BLaER1 treated with 17β-estradiol and CSF1 and Interleukin-3, amounts not matched to agents 10 nM and 100 nM (cell line): ENCODE measurements around the gene SF3B6.
"Not testable (repeated sequence)": the region's sequence is repeated elsewhere in the genome, so short reads cannot be mapped to it uniquely, and the experiment has no call there.

Source experiments
- H3K27ac ChIP-seq, 11 experiments: shearing (Covaris generic); formaldehyde crosslinking; 2 replicates each; pipeline ENCODE4 v1.8.1; 2022
- H3K27me3 ChIP-seq, 11 experiments: shearing (Covaris generic); formaldehyde crosslinking; 2 replicates each; pipeline ENCODE4 v1.8.1; 2022
- H3K36me3 ChIP-seq, 11 experiments: shearing (Covaris generic); formaldehyde crosslinking; 2 replicates each; pipeline ENCODE4 v1.8.1; 2022
- H3K4me1 ChIP-seq, 10 experiments: shearing (Covaris generic); formaldehyde crosslinking; 2 replicates each; pipeline ENCODE4 v1.8.1; 2022
- H3K4me2 ChIP-seq, 11 experiments: shearing (Covaris generic); formaldehyde crosslinking; 2 replicates each; pipeline ENCODE4 v1.8.1; 2022
- H3K4me3 ChIP-seq, 10 experiments: shearing (Covaris generic); formaldehyde crosslinking; 2 replicates each; pipeline ENCODE4 v1.8.1; 2022
- H3K9ac ChIP-seq, 11 experiments: shearing (Covaris generic); formaldehyde crosslinking; 2 replicates each; pipeline ENCODE4 v1.8.1; 2022
- H3K9me3 ChIP-seq, 11 experiments: shearing (Covaris generic); formaldehyde crosslinking; replicated peaks in 1 of 11; 2 replicates each; pipeline ENCODE4 v1.8.1; 2022
- H4K20me1 ChIP-seq, 11 experiments: shearing (Covaris generic); formaldehyde crosslinking; 2 replicates each; pipeline ENCODE4 v1.8.1; 2022
- Cebpa-rat ChIP-seq, 11 experiments: shearing (Covaris generic); IDR thresholded peaks; 2 replicates each; pipeline ENCODE4 v1.8.1; 2022

SF3B6 gene

DNA sequence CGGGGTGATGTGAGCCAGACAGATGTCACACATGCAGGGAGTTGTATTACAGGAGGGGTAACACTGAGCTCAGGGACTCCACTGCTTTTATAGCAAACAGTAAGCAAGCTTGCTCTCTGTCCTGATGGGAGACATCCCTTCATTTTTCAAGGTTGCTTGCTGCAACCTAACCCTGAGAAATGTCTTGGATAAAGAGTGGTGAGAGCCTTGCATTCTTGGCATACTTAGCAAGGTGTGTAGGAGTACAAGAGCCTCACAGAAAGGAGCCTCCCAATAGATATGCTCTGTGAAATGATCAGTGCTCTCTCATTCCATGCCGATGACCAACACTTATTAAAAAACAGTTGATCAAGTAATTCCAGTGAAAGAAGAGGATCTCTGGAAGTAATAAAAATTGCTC is 38.9 kb upstream of the SF3B6 start:
- no peak overlapping the region for H3K9ac ChIP-seq
- no peak overlapping the region for H3K4me3 ChIP-seq
- H3K4me1 ChIP-seq, result peaks cover 0 to 8% (median 0%) of the 10 kb centered on the region in 10 experiments; a peak in 2 of 20 replicates
- H3K27ac ChIP-seq, result no peak overlapping the region
- no peaks in the 10 kb centered on the region for H3K27me3 ChIP-seq
- no peak overlapping the region for H3K4me2 ChIP-seq
- TF ChIP-seq Cebpa-rat (IDR thresholded peaks at IDR 0.05), result no peak
- peaks cover 0 to 31% (median 10%) of the 10 kb centered on the region in 11 experiments; a peak in 13 of 22 replicates for H3K36me3 ChIP-seq
- peaks cover 0 to 15% (median 11%) of the 10 kb centered on the region in 11 experiments; a peak in 10 of 22 replicates for H3K9me3 ChIP-seq
- no peaks in the 10 kb centered on the region for H4K20me1 ChIP-seq

GRCh38 chr2:24111407-24111901 is 35.3 kb upstream of the SF3B6 start:
- Histone ChIP-seq H3K27me3 (no peaks in the 10 kb centered on the region), H3K9me3 (peaks cover 19 to 45% (median 35%) of the 10 kb centered on the region in 11 experiments), H3K4me1 (no peaks in the 10 kb centered on the region), H3K4me3 (no peak overlapping the region), H3K9ac (no peak overlapping the region), H3K27ac (no peak overlapping the region), H3K36me3 (peaks cover 0 to 35% (median 12%) of the 10 kb centered on the region in 11 experiments; a peak in 13 of 22 replicates), H3K4me2 (no peak overlapping the region), H4K20me1 (no peaks in the 10 kb centered on the region)
- TF ChIP-seq Cebpa-rat (IDR thresholded peaks at IDR 0.05), result no peak

- no peaks in the 10 kb centered on the region for H4K20me1 ChIP-seq
- H3K36me3 ChIP-seq, result peaks cover 0 to 35% (median 14%) of the 10 kb centered on the region in 11 experiments; a peak in 13 of 22 replicates
- no peak for TF ChIP-seq Cebpa-rat (IDR thresholded peaks at IDR 0.05)
Measured at GRCh38 chr2:24110660-24111303, 34.7 kb upstream of the SF3B6 start.

GRCh38 chr2:24109431-24109830 is 33.3 kb upstream of the SF3B6 start:
- H3K36me3 ChIP-seq, result peaks cover 0 to 40% (median 17%) of the 10 kb centered on the region in 11 experiments; a peak in 15 of 22 replicates
- H3K4me3 ChIP-seq, H3K4me1 ChIP-seq, H3K9ac ChIP-seq, H3K27ac ChIP-seq, H3K4me2 ChIP-seq, H3K27me3 ChIP-seq, H4K20me1 ChIP-seq: not testable (repeated sequence)
- peaks cover 30 to 61% (median 48%) of the 10 kb centered on the region in 11 experiments for H3K9me3 ChIP-seq

More at GRCh38 chr2:24110660-24111303, 34.7 kb upstream of the SF3B6 start:
- Histone ChIP-seq H3K27me3 (no peaks in the 10 kb centered on the region), H3K4me3 (no peak overlapping the region), H3K27ac (no peak overlapping the region), H3K9ac (no peak overlapping the region), H3K4me1 (no peaks in the 10 kb centered on the region), H3K4me2 (no peak overlapping the region), H3K9me3 (peaks cover 26 to 52% (median 42%) of the 10 kb centered on the region in 11 experiments)

GRCh38 chr2:24107336-24107735 is 31.2 kb upstream of the SF3B6 start:
- H4K20me1 ChIP-seq, result no peaks in the 10 kb centered on the region
- no peak for TF ChIP-seq Cebpa-rat (IDR thresholded peaks at IDR 0.05)
- no peak overlapping the region for H3K4me3 ChIP-seq

GRCh38 chr2:24106786-24107185 is 30.7 kb upstream of the SF3B6 start:
- Histone ChIP-seq H3K36me3 (peaks cover under 1 to 43% (median 29%) of the 10 kb centered on the region in 11 experiments; a peak in 18 of 22 replicates), H3K9me3 (peaks cover 37 to 61% (median 48%) of the 10 kb centered on the region in 11 experiments), H3K27ac (no peak overlapping the region), H3K9ac (no peak overlapping the region), H3K4me3 (no peak overlapping the region), H3K4me1 (peaks cover 0 to 9% (median 7%) of the 10 kb centered on the region in 10 experiments; a peak in 12 of 20 replicates), H3K4me2 (no peak overlapping the region), H3K27me3 (no peaks in the 10 kb centered on the region), H4K20me1 (no peaks in the 10 kb centered on the region)
- no peak for TF ChIP-seq Cebpa-rat (IDR thresholded peaks at IDR 0.05)

More at GRCh38 chr2:24107336-24107735, 31.2 kb upstream of the SF3B6 start:
- Histone ChIP-seq H3K4me2 (no peak overlapping the region), H3K36me3 (peaks cover 0 to 41% (median 26%) of the 10 kb centered on the region in 11 experiments; a peak in 17 of 22 replicates), H3K9me3 (peaks cover 37 to 61% (median 48%) of the 10 kb centered on the region in 11 experiments), H3K27ac (no peak overlapping the region), H3K27me3 (no peaks in the 10 kb centered on the region), H3K9ac (no peak overlapping the region), H3K4me1 (peaks cover 0 to 9% (median 7%) of the 10 kb centered on the region in 10 experiments; a peak in 12 of 20 replicates)

DNA sequence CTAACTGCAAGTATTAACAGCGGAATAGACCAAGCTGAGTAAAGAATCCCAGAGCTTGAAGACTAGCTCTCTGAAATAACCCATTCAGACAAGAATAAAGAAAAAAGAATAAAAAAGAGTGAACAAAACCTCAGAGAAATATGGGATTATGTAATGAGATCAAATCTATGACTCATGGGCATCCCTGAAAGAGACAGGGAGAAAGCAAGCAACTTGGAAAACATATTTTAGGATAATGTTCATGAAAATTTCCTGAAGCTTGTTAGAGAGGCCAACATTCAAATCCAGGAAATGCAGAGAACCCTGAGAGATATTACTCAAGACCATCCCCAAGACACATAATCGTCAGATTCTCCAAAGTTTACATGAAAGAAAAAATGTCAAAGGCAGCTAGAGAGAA is 29.7 kb upstream of the SF3B6 start:
- TF ChIP-seq Cebpa-rat (IDR thresholded peaks at IDR 0.05), result no peak
- Histone ChIP-seq H3K4me3 (no peak overlapping the region), H3K4me2 (no peak overlapping the region), H3K27ac (no peak overlapping the region), H3K9me3 (peaks cover 37 to 61% (median 48%) of the 10 kb centered on the region in 11 experiments), H4K20me1 (no peaks in the 10 kb centered on the region; a peak in 1 of 22 replicates), H3K4me1 (peaks cover 0 to 9% (median 7%) of the 10 kb centered on the region in 10 experiments; a peak in 12 of 20 replicates), H3K27me3 (no peaks in the 10 kb centered on the region), H3K9ac (no peak overlapping the region), H3K36me3 (peaks cover 4 to 47% (median 32%) of the 10 kb centered on the region in 11 experiments; a peak in 18 of 22 replicates)

- no peak for TF ChIP-seq Cebpa-rat (IDR thresholded peaks at IDR 0.05)
- peaks cover 0 to 9% (median 7%) of the 10 kb centered on the region in 10 experiments; a peak in 12 of 20 replicates for H3K4me1 ChIP-seq
- H3K36me3 ChIP-seq, result peaks cover 4 to 47% (median 32%) of the 10 kb centered on the region in 11 experiments; a peak in 18 of 22 replicates
- no peak overlapping the region for H3K4me3 ChIP-seq
- peaks cover 37 to 61% (median 48%) of the 10 kb centered on the region in 11 experiments for H3K9me3 ChIP-seq
- H3K27me3 ChIP-seq, result no peaks in the 10 kb centered on the region
- no peak overlapping the region for H3K9ac ChIP-seq
- peak overlapping the region in 5 of 11 experiments; percentile 3 to 33 (median 23); a peak in 5 of 22 replicates for H3K4me2 ChIP-seq
- no peaks in the 10 kb centered on the region; a peak in 1 of 22 replicates for H4K20me1 ChIP-seq
- no peak overlapping the region for H3K27ac ChIP-seq
Measured at GRCh38 chr2:24104906-24105305, 28.8 kb upstream of the SF3B6 start.

DNA sequence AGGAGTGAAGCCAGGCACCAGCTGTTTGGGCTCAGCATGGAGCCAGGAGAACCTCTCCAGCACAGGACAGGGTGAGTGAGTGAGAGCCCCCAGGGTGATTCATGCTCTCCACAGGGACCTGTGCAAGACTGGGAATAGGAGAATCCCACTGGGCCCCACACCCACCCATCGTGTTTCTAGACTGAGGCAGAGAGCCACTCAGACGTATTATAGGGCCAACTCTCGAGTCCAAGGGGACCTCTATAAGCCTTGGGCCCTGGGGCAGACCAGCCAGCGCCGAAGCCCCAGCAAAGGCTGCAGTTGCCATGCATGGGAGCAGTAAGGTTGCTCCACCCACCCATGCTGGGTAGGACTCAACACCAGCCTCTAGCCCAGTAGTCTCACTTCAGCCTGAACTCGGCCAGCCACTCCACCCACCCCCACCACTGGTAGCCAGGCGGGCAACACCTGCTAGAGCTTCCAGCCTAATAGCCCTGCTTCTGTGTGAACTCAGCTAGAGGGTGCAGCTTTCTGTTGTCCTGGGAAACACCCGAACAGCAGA is 28.1 kb upstream of the SF3B6 start:
- no peak for TF ChIP-seq Cebpa-rat (IDR thresholded peaks at IDR 0.05)
- no peaks in the 10 kb centered on the region; a peak in 1 of 22 replicates for H4K20me1 ChIP-seq

More for the DNA sequence above, 28.1 kb upstream of the SF3B6 start:
- H3K9ac ChIP-seq, result no peak overlapping the region
- H3K9me3 ChIP-seq, result peaks cover 30 to 58% (median 47%) of the 10 kb centered on the region in 11 experiments
- no peaks in the 10 kb centered on the region for H3K27me3 ChIP-seq
- peaks cover 4 to 47% (median 32%) of the 10 kb centered on the region in 11 experiments; a peak in 18 of 22 replicates for H3K36me3 ChIP-seq
- H3K4me3 ChIP-seq, result no peak overlapping the region
- H3K4me1 ChIP-seq, result peaks cover 0 to 9% (median 7%) of the 10 kb centered on the region in 10 experiments; a peak in 12 of 20 replicates
- no peak overlapping the region for H3K27ac ChIP-seq
- peak overlapping the region in 5 of 11 experiments; percentile 3 to 33 (median 23); a peak in 4 of 22 replicates for H3K4me2 ChIP-seq
